Measurements from ENCODE around the gene RAVER1.
"Not testable (repeated sequence)": the region's sequence is repeated elsewhere in the genome, so short reads cannot be mapped to it uniquely, and the experiment has no call there.

Gene RAVER1

DNA sequence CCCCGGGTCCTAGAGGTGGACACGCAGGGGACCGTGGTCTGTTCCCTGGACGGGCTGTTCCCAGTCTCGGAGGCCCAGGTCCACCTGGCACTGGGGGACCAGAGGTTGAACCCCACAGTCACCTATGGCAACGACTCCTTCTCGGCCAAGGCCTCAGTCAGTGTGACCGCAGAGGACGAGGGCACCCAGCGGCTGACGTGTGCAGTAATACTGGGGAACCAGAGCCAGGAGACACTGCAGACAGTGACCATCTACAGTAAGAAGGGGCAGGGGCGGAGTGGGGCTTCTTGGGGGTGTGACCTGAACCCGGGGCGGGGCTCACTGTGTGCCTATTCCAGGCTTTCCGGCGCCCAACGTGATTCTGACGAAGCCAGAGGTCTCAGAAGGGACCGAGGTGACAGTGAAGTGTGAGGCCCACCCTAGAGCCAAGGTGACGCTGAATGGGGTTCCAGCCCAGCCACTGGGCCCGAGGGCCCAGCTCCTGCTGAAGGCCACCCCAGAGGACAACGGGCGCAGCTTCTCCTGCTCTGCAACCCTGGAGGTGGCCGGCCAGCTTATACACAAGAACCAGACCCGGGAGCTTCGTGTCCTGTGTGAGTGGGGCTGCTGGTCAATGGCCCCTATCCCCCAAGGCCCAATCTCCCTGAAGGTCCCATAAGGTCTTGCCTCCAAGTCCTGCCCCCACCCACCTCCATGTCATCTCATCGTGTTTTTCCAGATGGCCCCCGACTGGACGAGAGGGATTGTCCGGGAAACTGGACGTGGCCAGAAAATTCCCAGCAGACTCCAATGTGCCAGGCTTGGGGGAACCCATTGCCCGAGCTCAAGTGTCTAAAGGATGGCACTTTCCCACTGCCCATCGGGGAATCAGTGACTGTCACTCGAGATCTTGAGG is 49.0 kb downstream of the RAVER1 start:
- Histone ChIP-seq H3K27me3 (ENCODE audit: control insufficient read depth in 1 of 2, insufficient read depth in 1 of 2, low read length in 2 of 2) (peaks cover 24 to 36% of the 10 kb centered on the region in 2 experiments), H2AK5ac (ENCODE audit: low read length, severe bottlenecking) (no peak overlapping the region)

GRCh38 chr19:10283301-10284064 is 49.8 kb downstream of the RAVER1 start:
- Histone ChIP-seq H3K18ac (ENCODE audit: low read depth in 1 of 2, low read length in 2 of 2) (no peak overlapping the region), H3K79me1 (replicated peaks; ENCODE audit: low read length, poor library complexity, severe bottlenecking) (no peaks in the 10 kb centered on the region), H2BK5ac (ENCODE audit: low read depth, low read length, poor library complexity, severe bottlenecking) (no peak overlapping the region), H3K36me3 (ENCODE audit: control insufficient read depth in 1 of 2, insufficient read depth in 2 of 2, low read depth in 1 of 2, low read length in 2 of 2) (peaks cover 25 to 45% of the 10 kb centered on the region in 2 experiments), H3K23ac (ENCODE audit: low read length in 2 of 2) (no peak overlapping the region), H4K8ac (ENCODE audit: low read length) (no peak overlapping the region), H3K9me3 (ENCODE audit: control insufficient read depth, low read length) (no peaks in the 10 kb centered on the region), H2BK15ac (ENCODE audit: low read depth, poor library complexity, severe bottlenecking) (no peak overlapping the region), H3K14ac (ENCODE audit: low read length in 2 of 2) (no peak overlapping the region), H2BK120ac (ENCODE audit: low read depth, low read length) (no peak overlapping the region), H3K9ac (ENCODE audit: low read length) (no peak overlapping the region), H3K27me3 (ENCODE audit: control insufficient read depth in 1 of 2, insufficient read depth in 1 of 2, low read length in 2 of 2) (peaks cover 16 to 27% of the 10 kb centered on the region in 2 experiments), H4K91ac (ENCODE audit: low read length) (no peak overlapping the region), H2BK12ac (ENCODE audit: low read length in 2 of 2) (no peak overlapping the region), H3K4me2 (ENCODE audit: low read length, poor library complexity, severe bottlenecking) (no peak overlapping the region), H3K4me1 (ENCODE audit: control insufficient read depth, insufficient read depth, low read depth, low read length) (peaks cover 13% of the 10 kb centered on the region), H3K4me3 (ENCODE audit: insufficient read depth in 1 of 2, low read depth in 1 of 2, low read length in 2 of 2) (no peak overlapping the region), H2AK5ac (ENCODE audit: low read length, severe bottlenecking) (no peak overlapping the region), H2AFZ (ENCODE audit: low read depth, low read length) (no peak overlapping the region), H3K27ac (ENCODE audit: low read length, poor library complexity, severe bottlenecking) (no peak overlapping the region), H3K4ac (ENCODE audit: low read depth in 1 of 2, low read length in 2 of 2) (no peak overlapping the region)
- WGBS = 79% methylated on average over 23 of the region's 23 CpGs
- no peak for DNase-seq

More for the DNA sequence above, 49.0 kb downstream of the RAVER1 start:
- Histone ChIP-seq H3K4ac (ENCODE audit: low read depth in 1 of 2, low read length in 2 of 2) (no peak overlapping the region), H4K91ac (ENCODE audit: low read length) (no peak overlapping the region), H2BK120ac (ENCODE audit: low read depth, low read length) (no peak overlapping the region), H3K4me1 (ENCODE audit: control insufficient read depth, insufficient read depth, low read depth, low read length) (peaks cover 20% of the 10 kb centered on the region), H2BK12ac (ENCODE audit: low read length in 2 of 2) (no peak overlapping the region), H4K8ac (ENCODE audit: low read length) (no peak overlapping the region), H3K4me2 (ENCODE audit: low read length, poor library complexity, severe bottlenecking) (no peak overlapping the region), H2AFZ (ENCODE audit: low read depth, low read length) (no peak overlapping the region), H3K27ac (ENCODE audit: low read length, poor library complexity, severe bottlenecking) (no peak overlapping the region), H3K79me1 (replicated peaks; ENCODE audit: low read length, poor library complexity, severe bottlenecking) (no peaks in the 10 kb centered on the region), H2BK5ac (ENCODE audit: low read depth, low read length, poor library complexity, severe bottlenecking) (no peak overlapping the region), H3K9ac (ENCODE audit: low read length) (no peak overlapping the region), H3K23ac (ENCODE audit: low read length in 2 of 2) (no peak overlapping the region), H3K36me3 (ENCODE audit: control insufficient read depth in 1 of 2, insufficient read depth in 2 of 2, low read depth in 1 of 2, low read length in 2 of 2) (peaks cover 25 to 38% of the 10 kb centered on the region in 2 experiments), H2BK15ac (ENCODE audit: low read depth, poor library complexity, severe bottlenecking) (no peak overlapping the region), H3K9me3 (ENCODE audit: control insufficient read depth, low read length) (peaks cover 4% of the 10 kb centered on the region), H3K4me3 (ENCODE audit: insufficient read depth in 1 of 2, low read depth in 1 of 2, low read length in 2 of 2) (no peak overlapping the region), H3K18ac (ENCODE audit: low read depth in 1 of 2, low read length in 2 of 2) (no peak overlapping the region), H3K14ac (ENCODE audit: low read length in 2 of 2) (no peak overlapping the region)
- WGBS = 96% methylated on average over 34 of the region's 34 CpGs
- no peak for DNase-seq

GRCh38 chr19:10282043-10282442 is 51.3 kb downstream of the RAVER1 start:
- 98% methylated on average over 5 of the region's 5 CpGs for WGBS

More at GRCh38 chr19:10282043-10282442, 51.3 kb downstream of the RAVER1 start:
- Histone ChIP-seq H3K27me3 (ENCODE audit: control insufficient read depth in 1 of 2, insufficient read depth in 1 of 2, low read length in 2 of 2) (peaks cover 2 to 13% of the 10 kb centered on the region in 2 experiments), H3K36me3 (ENCODE audit: control insufficient read depth in 1 of 2, insufficient read depth in 2 of 2, low read depth in 1 of 2, low read length in 2 of 2) (peaks cover 30 to 52% of the 10 kb centered on the region in 2 experiments)
- H2BK15ac ChIP-seq (ENCODE audit: low read depth, poor library complexity, severe bottlenecking); H3K4ac ChIP-seq (ENCODE audit: low read depth in 1 of 2, low read length in 2 of 2); H2BK5ac ChIP-seq (ENCODE audit: low read depth, low read length, poor library complexity, severe bottlenecking); H3K27ac ChIP-seq (ENCODE audit: low read length, poor library complexity, severe bottlenecking); H3K9me3 ChIP-seq (ENCODE audit: control insufficient read depth, low read length); DNase-seq; H4K8ac ChIP-seq (ENCODE audit: low read length); H3K4me3 ChIP-seq (ENCODE audit: insufficient read depth in 1 of 2, low read depth in 1 of 2, low read length in 2 of 2); H2AK5ac ChIP-seq (ENCODE audit: low read length, severe bottlenecking); H3K79me1 ChIP-seq (replicated peaks; ENCODE audit: low read length, poor library complexity, severe bottlenecking); H2BK12ac ChIP-seq (ENCODE audit: low read length in 2 of 2); H3K4me2 ChIP-seq (ENCODE audit: low read length, poor library complexity, severe bottlenecking); H3K4me1 ChIP-seq (ENCODE audit: control insufficient read depth, insufficient read depth, low read depth, low read length); H2AFZ ChIP-seq (ENCODE audit: low read depth, low read length); H4K91ac ChIP-seq (ENCODE audit: low read length); H3K9ac ChIP-seq (ENCODE audit: low read length); H3K18ac ChIP-seq (ENCODE audit: low read depth in 1 of 2, low read length in 2 of 2); H2BK120ac ChIP-seq (ENCODE audit: low read depth, low read length); H3K23ac ChIP-seq (ENCODE audit: low read length in 2 of 2); H3K14ac ChIP-seq (ENCODE audit: low read length in 2 of 2): not testable (repeated sequence)

Measured in mesenchymal stem cell (in vitro differentiated cells and primary cell).